GM21717 (cell line): Measurements from ENCODE around the gene DDR1.
"Not testable (repeated sequence)": the region's sequence is repeated elsewhere in the genome, so short reads cannot be mapped to it uniquely, and the experiment has no call there.

Source experiments
- ATAC-seq: cut with Tn5 transposase; IDR thresholded peaks from one replicate; pipeline ENCODE4 v1.9.1; 2021; ENCODE audit warnings: mild to moderate bottlenecking, moderate library complexity; ENCODE audit not compliant: unreplicated experiment

Gene DDR1

DNA sequence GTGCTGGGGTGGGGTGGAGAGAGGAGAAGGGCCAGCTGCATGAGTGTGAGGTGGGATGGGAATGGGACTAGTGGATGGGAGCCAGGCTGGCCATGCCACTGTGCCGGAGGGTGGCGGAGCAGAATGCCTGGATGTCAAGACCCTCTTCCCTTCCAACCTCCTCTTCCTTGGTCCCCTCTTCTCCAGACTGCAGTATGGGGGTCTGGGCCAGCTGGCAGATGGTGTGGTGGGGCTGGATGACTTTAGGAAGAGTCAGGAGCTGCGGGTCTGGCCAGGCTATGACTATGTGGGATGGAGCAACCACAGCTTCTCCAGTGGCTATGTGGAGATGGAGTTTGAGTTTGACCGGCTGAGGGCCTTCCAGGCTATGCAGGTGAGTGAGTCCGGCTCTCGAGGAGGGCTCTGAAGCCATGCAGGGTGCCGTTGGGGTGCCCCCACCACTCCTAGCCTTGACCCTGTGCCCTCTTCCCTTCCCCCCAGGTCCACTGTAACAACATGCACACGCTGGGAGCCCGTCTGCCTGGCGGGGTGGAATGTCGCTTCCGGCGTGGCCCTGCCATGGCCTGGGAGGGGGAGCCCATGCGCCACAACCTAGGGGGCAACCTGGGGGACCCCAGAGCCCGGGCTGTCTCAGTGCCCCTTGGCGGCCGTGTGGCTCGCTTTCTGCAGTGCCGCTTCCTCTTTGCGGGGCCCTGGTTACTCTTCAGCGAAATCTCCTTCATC lies 7.7 kb downstream of the DDR1 start:
- ATAC-seq, result no peak

- ATAC-seq, result no peak
Measured at GRCh38 chr6:30893001-30893591, 8.8 kb downstream of the DDR1 start.

DNA sequence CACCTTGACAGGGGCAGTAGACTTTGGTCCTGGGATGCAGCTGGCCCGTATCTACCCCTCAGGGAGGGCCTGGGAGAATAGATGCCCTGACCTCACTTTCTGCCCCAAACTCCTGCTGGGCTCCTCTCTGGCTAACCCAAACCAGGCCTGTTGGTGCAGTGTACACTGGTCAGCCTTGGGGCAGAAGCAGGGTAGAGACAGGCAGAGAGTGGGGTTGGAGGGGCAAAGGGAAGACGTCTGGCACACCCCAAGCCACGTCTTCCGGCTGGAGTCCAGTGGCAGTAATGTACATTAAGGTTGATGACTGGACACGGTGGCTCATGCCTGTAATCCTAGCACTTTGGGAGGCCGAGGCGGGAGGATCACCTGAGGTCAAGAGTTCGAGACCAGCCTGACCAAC lies 9.3 kb downstream of the DDR1 start:
- ATAC-seq, result no peak

GRCh38 chr6:30894381-30894780 lies 10.1 kb downstream of the DDR1 start:
- ATAC-seq, result no peak

DNA sequence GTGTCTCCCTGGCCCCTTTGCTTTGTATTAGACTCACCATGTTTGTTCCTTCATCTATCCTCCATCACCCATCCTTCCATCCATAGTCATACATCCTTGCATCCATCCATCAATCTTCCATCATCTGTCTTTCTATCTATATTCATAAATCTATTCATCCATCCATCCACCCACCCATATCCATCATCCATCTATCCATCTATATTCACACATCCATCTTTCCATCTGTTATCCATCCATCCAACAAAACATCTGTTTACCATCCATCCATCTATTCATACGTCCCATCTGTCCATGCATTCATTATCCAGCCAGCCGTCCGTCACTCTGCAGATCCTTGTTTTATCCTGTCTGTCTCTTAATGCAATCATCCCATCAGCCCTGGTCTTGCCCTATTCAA lies 10.6 kb downstream of the DDR1 start:
- no peak for ATAC-seq

GRCh38 chr6:30895343-30895742 lies 11.0 kb downstream of the DDR1 start:
- ATAC-seq, result no peak

DNA sequence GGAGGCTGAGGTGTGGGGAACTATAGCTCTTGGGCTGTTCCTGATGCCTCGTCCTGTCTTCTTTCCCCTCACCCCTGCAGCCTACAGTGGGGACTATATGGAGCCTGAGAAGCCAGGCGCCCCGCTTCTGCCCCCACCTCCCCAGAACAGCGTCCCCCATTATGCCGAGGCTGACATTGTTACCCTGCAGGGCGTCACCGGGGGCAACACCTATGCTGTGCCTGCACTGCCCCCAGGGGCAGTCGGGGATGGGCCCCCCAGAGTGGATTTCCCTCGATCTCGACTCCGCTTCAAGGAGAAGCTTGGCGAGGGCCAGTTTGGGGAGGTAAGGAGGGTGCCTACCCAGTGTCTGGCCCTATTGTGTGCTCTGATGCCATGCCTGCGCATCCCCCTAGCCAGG lies 12.2 kb downstream of the DDR1 start:
- ATAC-seq, result no peak

DNA sequence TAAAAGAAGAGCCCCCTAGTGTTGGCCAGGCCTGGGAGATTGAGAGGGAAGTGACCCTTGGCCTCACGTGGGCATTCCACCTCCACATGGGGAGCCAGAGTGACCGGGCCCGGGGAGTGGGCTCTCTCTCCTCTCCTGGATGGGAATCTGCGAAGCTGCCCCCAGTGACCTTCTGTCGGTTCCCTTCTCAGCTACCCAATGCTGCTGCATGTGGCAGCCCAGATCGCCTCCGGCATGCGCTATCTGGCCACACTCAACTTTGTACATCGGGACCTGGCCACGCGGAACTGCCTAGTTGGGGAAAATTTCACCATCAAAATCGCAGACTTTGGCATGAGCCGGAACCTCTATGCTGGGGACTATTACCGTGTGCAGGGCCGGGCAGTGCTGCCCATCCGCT lies 13.6 kb downstream of the DDR1 start:
- no peak for ATAC-seq

DNA sequence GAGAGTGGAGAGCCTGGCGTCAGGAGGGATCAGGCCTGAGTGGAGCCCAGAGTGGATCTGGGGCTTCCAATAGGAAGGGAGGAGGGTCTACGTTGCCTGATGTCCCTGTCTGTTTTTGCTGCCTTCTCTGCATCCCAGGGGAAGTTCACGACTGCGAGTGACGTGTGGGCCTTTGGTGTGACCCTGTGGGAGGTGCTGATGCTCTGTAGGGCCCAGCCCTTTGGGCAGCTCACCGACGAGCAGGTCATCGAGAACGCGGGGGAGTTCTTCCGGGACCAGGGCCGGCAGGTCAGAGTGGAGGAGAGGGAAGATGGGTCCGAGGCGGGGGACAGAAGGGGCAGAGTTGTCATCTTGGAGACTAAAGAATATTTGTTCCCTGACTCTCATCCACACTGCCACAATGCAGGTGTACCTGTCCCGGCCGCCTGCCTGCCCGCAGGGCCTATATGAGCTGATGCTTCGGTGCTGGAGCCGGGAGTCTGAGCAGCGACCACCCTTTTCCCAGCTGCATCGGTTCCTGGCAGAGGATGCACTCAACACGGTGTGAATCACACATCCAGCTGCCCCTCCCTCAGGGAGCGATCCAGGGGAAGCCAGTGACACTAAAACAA lies 14.5 kb downstream of the DDR1 start:
- ATAC-seq, result no peak

GRCh38 chr6:30900863-30901417 lies 16.6 kb downstream of the DDR1 start:
- no peak for ATAC-seq

GRCh38 chr6:30901436-30901835 lies 17.1 kb downstream of the DDR1 start:
- ATAC-seq, result no peak

DNA sequence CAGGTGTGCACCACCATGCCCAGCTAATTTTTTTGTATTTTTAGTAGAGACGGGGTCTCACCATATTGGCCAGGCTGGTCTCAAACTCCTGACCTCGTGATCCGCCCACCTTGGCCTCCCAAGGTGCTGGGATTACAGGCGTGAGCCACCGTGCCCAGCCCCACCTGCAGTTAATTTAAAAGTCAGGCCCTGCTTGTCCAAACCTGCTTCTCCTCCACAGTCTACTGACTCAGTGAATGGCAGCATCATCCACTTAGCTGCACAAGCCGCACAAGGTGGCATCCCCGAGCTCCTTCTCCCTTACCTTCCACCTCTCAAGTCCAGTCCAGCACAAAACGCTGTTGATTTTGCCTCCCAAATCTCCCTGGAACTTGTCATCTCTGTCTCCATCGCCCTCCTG lies 17.9 kb downstream of the DDR1 start:
- ATAC-seq, result not testable (repeated sequence)

DNA sequence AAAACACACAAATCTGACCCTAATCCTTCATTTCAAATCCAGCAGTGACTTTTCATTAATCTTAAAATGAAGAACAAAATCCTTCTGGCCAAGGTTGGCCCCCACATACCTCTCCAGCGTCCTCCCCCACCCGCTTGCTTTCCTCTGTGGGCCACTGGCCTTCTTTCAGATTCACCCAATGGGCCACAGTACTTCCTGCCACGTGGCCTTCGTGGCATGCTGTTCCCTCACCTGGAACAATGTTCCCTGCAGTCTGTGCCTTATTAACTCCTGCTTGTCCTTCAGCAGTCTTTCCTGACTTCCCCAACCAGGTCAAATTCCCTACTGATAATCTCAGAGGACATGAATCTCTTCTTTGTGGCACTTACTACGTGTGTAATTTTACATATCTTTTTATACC lies 18.4 kb downstream of the DDR1 start:
- ATAC-seq, result no peak

DNA sequence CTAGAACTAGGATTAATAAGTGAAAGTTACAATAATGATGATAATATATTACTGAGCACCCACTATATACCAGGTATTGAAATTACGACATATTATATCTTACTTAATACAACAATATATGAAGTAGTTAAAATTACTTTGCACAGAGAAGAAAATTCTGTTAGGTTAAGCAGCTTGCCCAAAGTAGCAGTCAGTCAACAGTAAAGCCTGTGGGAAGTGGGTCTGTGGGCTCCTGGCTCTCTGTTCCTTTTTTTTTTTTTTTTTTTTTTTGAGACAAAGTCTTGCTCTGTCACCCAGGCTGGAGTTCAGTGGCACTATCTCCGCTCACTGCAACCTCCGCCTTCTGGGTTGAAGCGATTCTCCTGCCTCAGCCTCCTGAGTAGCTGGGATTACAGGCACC lies 18.9 kb downstream of the DDR1 start:
- no peak for ATAC-seq

DNA sequence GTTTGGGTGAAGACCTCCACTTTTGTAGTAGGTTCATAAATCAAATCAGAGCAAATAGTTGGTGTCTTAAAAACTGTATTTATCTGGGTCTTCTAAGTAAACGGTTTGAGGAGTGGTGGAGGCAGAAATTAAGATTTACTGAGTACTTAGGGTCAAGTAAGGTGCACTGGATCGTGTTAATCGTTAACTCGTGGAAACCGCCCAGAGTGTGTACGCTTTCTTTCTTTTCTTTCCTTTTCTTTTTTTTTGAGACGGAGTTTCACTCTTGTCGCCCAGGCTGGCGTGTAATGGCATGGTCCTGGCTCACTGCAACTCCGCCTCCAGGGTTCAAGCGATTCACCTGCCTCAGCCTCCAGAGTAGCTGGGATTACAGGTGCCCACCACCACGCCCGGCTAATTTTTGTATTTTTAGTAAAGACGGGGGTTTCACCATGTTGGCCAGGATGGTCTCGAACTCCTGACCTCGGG lies 23.0 kb downstream of the DDR1 start:
- not testable (repeated sequence) for ATAC-seq

DNA sequence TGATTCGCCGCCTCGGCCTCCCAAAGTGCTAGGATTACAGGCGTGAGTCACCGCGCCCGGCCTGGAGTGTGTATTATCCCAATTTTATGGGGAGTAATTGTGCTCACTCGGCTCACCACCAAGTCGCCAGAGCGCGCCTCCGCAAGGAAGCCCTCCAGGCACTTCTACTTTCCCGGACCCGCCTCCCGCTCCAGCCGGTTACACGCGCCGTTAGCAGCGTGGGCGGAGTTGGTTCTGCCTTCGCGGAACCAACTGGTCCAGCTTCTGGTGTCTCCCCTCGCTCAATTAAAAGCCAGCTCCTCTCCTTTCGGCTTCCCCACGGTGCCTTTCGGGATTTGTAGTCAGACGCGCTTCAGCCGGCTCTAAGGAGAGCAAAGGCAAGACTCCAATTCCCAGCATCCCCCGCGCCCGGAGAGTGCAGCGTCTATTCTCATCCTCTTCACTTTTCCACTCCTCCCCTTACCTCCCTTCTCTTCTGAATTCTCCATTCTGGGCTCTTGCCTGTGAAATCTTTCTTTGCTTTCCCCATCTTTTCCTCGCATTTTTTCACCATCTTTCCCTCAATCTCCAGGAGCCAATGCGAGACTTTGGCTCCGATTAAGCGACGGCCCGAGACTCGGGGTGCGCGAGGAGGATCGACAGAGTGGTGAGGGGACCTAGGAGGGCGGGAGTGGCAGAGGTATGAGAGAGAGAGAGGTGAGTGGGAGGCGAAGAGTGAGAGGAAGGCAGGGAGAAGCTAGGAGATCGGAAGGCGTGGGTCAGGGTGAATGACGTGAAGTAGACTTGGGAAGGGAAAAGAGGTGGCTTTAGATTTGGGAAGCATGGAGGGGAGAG lies 23.7 kb downstream of the DDR1 start, which contains the start of gene GTF2H4:
Gene GTF2H4 (plus strand): TSS at position 450 of the 834 bp plus-strand sequence.
- ATAC-seq, result peak; percentile 77

GRCh38 chr6:30908700-30909099 lies 24.4 kb downstream of the DDR1 start:
- no peak for ATAC-seq

GRCh38 chr6:30910473-30910872 lies 26.2 kb downstream of the DDR1 start:
- not testable (repeated sequence) for ATAC-seq

DNA sequence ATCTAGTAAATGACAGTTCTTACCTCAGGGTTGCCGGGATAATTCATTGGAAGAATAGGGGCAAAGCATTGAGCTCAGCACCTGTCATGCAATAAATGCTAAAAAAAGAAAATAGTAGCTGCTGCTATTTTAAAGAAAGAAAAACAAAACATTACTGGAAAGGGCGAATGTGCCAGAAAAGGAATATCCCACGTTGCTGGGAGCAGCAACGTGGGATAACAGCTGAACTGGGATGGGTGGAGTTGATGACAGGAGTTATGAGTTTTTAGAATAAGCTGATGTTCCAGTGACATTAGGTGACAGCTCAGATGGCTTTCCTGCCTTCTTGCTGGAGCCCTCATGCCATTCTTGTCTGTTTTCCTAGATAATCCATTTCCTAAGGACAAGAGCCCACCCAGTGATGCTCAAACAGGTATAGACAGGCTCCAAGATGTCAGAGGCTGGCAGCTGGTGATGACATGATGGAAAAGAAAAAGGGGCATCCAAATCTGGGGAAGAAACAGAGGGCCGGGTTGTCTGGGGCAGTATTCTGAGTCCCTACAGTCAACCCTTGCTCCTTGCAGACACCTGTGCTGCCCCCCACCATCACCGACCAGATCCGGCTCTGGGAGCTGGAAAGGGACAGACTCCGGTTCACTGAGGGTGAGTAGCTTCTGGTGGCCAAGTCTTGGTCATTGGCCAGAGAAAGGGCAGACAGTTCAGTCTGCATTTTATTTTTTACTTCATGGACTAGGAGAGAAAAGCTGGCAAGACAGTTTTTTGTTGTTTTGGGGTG lies 28.6 kb downstream of the DDR1 start:
- no peak for ATAC-seq

GRCh38 chr6:30913721-30914075 lies 29.4 kb downstream of the DDR1 start:
- peak; percentile 16 for ATAC-seq
